ENCODE results near the gene EVL.

Gene EVL

DNA sequence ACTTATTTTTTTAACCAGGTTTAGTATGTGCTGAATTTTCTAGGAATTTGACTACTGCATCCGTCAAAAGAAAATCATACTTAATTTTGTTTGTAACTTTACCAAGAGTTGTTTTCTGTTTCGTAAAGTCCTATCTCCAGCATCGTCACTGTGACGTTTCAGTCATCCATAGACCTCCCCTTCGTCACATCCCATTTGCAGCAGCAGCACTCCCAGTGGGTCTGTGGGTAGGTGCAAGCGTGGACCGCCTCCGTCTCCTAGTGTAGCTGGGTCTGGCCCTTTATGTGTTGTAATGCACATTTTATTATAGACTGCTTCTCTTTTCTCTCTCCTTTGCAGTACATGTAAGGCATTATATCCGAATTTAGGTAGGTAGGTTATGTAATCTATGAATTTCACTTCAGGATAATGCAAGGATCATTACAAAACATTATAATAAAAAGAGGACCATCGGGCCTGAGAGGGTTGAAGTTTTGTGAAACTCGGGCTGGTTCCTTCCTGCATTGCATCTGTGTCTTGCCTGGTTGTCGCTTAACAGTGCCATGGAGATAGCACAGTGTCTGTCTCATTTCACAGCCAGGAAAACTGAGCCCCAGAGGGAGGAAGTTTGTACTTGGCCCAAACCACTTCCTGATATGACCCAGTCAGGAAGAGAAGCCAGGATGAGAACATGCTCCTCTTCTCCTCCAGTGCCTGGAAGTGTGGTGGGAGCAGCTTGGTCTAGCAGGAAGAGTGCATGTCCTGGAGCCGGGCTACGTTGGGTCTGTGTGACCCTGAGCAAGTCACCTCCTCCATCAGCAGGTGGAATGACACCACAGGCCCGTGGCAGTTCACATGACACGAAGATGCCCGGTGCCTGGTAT, 41.3 kb downstream of the EVL start:
- in situ Hi-C loops (cut with MboI; ENCODE audit: low sequenced_read_pairs), result no loop called here

GRCh38 chr14:100107236-100107635, 42.0 kb downstream of the EVL start:
- in situ Hi-C loops (cut with MboI; ENCODE audit: low sequenced_read_pairs), result no loop called here

DNA sequence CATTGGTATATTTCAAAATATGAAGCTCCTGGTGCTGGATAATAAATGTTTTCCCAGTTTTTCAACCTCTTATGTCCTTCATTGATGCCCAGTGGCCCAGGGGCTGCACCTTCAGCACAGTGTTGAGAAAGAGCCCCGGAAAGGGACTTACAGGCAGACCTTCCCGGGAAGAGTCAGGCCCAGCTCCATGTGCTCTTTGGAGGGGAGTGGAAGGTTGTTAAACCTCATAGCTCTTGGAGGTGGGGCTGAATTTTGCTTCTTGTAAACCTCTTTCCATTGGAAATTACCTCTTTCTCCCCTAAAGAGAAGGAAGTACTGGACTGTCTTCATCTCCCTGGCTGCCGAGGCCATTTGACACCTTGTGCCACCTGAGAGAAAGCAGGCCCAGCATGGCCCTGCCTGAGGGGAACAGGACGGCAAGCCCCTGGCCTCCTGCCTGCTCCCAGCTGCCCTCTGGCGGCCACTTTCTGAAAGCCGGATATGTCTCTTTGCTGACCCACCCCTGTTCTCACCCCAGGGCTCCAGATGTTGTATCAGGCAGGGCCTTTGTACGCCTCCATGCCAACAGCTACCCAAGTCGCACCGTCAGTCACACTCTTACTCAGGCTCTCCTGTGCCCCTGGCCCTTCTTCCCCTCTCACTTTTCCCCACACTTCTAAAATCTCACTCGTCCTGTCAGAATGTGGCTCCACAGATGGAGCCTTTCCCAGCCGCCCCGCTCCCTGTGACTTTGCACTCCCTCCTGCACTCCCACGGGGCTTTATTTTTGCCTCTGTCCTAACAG, 43.0 kb downstream of the EVL start:
- in situ Hi-C loops (cut with MboI; ENCODE audit: low sequenced_read_pairs), result no loop called here

GRCh38 chr14:100108840-100109593, 43.8 kb downstream of the EVL start:
- in situ Hi-C loops (cut with MboI; ENCODE audit: low sequenced_read_pairs), result no loop called here

GRCh38 chr14:100109594-100109955, 44.4 kb downstream of the EVL start:
- in situ Hi-C loops (cut with MboI; ENCODE audit: low sequenced_read_pairs), result no loop called here

- in situ Hi-C loops (cut with MboI; ENCODE audit: low sequenced_read_pairs), result no loop called here
Observed at GRCh38 chr14:100110816-100111215, 45.6 kb downstream of the EVL start.

DNA sequence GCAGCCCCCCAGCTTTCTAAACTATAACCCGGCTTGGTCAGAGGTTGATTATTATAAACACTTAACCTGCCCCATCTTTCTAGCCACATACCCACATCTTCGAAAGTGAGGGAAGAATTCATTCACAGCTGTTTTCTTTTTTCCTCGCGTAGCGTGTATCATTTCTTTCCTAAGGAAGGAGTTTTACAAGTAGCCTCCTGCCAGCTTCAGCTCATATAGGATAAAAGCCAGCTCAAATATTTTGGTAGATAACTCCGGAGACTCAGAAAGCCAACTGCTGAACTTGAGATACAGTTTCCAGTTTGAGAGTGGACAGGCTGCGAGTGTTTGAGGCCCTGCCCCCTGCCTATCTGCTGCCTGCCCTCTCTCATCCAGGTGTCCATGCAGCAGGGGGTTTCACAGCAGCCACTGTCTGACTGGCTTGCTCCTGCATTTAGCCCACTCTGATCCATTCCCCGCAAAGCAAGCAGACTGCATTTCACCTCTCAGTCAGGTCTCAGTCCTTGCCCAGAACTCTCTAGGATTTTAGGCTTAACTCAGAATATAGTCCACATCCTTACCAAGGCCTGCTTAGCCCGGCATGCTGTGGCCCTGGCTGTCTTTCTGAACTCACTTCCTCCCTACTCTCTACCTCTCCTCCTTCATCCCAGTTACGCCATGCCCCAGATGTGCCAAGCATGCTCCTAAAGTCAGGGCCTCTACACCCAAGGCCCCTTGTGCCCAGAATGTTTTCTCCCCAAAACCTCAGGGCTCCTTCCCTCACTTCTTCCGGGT, 46.9 kb downstream of the EVL start:
- in situ Hi-C loops (cut with MboI; ENCODE audit: low sequenced_read_pairs), result no loop called here

DNA sequence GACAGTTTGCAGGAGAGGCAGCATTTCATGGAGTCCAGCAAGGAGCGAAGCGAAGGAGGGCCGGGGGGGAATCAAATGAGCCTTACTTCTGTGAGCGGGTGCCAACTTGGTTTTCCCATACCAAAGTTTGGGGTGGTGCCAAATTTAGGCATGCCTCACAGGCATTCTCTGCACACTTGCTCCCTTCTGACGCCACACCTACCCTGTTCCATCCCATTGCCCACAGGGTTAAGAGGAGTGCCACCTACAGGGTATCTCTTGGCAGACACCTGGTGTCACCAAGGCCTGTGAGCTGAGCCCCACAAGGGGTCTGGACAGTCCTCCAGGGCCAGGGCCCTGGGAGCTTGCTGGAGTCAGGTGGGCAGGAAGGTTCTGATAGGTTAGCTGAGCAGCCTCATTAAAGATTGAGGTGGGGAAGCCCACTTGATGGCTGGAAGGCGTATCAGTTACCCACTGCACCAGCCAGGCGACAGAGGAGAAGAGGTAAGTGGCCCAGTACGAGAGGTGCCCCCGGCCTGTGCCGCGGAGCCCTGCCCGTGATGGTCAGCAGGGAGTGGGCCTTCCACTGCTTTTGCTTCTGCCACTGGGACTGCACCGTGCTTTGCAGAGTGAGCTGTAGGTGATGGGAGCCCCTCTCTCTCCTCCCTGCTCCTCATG, 49.0 kb downstream of the EVL start:
- in situ Hi-C loops (cut with MboI; ENCODE audit: low sequenced_read_pairs), result no loop called here

DNA sequence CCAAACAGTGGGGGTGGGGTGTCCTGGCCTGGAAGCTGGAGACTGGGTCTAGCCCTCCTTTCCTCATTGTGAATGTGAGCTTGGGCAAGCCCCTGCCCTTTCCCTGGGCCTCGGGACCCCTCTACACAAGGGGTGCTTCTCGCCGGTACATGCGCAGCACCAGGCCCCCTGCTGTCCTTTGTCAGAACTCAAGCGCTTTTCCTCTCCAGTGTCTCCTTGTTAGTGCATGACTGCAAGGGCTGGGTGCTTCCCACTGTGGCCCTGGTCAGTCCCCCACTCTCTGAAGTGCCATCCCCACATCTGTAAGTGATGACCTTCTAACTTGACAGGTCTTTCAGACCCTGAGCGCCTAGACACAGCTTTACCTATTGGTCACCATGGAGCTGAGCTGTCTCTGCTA, 50.0 kb downstream of the EVL start:
- in situ Hi-C loops (cut with MboI; ENCODE audit: low sequenced_read_pairs), result no loop called here

DNA sequence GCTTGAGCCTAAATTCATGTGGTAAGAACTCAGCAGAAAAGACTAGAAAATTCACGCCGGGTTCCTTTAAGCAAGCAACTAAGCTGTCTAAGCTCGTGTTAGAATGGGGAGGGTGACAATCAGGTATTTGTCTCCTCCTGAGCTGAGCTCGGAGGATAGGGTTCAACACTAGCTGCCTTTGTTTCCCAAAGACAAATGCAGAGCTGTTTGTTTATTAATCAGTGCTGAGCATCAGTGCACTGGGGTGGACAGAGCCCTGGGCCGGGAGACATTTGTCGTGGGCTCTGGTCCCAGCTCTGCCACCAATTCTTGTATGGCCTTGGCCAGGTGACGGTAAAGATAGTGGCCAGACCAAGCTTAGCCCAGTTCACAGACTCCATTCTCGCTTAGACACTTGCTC, 50.5 kb downstream of the EVL start:
- in situ Hi-C loops (cut with MboI; ENCODE audit: low sequenced_read_pairs), result no loop called here

- in situ Hi-C loops (cut with MboI; ENCODE audit: low sequenced_read_pairs), result no loop called here
Observed at GRCh38 chr14:100116134-100116533, 50.9 kb downstream of the EVL start.

DNA sequence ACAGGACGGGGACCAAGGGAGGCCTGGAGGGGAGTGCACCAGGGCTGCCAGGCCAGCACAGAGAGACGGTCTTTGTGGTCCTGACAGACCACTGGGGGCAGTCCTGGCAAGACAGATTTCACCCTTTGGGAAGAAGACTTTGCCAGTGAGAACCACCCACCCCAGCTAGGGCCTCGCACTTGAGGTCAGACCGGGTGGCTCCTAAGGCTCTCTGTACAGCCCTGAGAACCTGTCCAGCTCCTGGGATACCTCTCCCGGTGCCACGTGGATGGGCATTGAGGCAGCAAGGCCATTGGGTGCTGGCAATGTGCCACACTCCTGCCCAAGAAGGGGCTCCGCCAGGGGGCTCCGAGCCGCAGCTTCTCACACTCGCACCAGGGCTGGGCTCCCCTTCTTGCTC, 51.8 kb downstream of the EVL start:
- in situ Hi-C loops (cut with MboI; ENCODE audit: low sequenced_read_pairs), result no loop called here

- in situ Hi-C loops (cut with MboI; ENCODE audit: low sequenced_read_pairs), result no loop called here
Observed at GRCh38 chr14:100117633-100118395, 52.6 kb downstream of the EVL start.

- in situ Hi-C loops (cut with MboI; ENCODE audit: low sequenced_read_pairs), result no loop called here
Observed at GRCh38 chr14:100118396-100119011, 53.3 kb downstream of the EVL start.

DNA sequence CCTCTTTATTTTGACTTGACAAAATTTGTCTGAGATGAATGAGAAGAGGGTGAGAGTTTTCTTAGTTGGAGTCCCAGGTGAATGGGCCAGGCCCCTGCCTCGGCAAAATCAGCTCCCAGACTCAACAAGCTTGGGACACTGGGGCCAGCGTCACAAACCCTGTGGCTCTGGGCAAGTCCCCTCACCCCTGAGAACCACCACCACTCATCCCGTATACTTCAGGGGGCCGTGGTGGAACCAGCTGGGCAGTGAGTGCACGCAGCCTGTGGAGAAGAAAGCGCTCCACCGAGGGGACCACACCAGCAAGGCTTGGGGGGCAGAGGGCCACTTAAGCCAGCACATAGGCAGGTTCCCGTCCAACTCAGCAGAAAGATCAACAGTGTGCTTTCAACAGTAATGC, 54.0 kb downstream of the EVL start:
- in situ Hi-C loops (cut with MboI; ENCODE audit: low sequenced_read_pairs), result no loop called here

DNA sequence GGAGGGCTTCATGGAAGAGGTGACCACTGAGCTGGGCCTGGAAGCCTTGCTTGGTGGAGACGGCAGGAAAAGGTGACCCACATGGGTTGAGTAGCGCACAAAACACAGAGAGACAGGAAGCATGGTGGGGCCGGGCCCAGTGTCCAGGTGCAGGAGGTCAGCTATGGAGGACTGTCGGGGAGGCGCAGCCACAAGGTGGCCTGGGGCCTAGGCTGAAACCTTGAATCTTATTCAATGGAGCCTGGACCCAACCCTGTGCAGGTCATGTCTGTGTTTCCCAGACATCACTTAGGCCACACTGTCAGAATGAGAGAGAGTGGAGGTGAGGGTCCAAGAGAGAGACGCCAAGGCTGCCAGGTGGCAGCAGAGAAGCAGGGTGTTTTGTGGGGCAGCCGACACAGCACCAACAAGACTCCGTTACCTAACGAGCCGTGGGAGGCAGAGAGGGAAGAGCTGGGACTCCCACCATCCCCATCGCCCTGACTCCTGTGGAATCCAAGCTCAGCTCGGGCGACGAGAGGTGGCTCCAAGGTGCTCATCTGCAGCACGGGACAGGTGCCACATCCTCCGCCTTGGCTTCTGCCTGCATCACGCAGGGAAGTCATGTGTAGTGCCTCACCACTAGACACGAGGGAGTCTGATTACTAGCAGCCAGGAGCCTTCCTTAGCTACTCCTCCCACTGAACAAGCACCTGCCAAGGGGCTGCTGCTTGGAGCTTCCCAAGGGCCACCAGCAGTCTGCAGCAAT, 55.5 kb downstream of the EVL start:
- in situ Hi-C loops (cut with MboI; ENCODE audit: low sequenced_read_pairs), result no loop called here

DNA sequence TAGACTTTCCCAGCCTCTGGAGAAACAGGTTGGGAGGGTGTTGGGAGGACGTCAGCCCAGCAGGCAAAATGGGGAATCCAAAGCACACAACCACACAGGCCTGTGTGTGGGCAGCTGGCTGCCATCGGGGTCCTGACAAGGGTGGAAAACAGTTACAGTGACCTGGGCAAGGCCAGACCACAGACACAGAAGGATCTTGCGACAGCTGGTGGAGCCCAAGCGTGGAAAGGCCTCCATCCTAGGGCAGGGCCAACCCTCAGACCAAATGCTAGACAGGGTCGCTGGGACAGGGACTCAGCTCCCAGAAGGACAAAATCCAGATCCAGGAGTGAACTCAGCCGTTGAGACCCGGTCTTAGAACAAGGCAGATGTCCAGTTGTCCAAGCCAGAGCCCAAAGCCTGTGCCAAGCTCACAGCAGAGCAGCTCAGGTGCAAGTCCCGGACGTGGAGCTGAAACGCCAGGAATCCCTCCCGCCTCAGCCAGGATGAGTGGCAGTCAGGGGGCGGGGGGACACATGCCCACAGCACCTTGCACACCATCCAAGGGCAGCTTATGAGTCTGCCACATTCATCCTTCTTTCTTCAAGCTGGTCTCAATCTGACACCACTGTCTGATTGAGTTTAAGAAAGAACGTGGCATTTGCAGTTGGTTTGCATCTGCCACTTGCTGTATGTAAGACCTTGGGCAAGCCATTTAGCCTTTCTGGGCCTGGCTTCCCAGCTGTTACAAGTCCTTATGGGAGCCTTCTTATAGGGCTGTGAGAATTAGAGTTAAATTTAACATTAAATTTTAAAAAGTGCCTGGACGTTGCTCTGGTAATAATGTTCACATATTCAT, 56.6 kb downstream of the EVL start:
- in situ Hi-C loops (cut with MboI; ENCODE audit: low sequenced_read_pairs), result no loop called here
